ENCODE data around the gene NMNAT3.

NMNAT3 gene

DNA sequence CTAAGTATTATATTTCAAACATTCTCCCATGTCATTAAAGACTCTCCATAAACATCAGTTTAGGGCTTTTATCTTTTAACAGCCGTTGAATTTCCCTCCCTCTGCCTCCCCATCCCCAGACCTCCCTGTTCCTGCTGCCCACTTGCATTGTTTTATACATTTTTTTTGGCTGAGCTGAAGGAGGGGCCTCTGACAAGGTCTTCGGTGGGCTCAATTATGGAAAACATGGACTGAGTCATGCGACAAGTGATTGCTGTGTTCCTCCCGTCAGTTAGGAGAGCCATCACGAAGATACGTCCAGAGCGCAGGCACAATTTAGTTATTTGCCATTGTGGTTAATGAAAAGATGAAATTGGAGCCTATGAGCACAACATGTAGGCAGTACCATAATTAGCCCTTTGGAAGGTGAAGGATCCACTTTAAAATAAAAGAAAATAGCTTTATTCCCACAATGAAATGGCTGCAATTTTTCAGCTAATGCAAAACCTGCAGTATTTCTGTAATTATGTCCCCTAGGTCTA lies 12.0 kb upstream of the NMNAT3 start:
- H3K4me3 ChIP-seq (ENCODE audit: insufficient read depth, low read length, poor library complexity, severe bottlenecking) = no peak overlapping the region
- no peaks in the 10 kb centered on the region for H3F3A ChIP-seq (ENCODE audit: insufficient read depth)
- H3K9ac ChIP-seq (ENCODE audit: low read length) = no peak overlapping the region
- H3K4me2 ChIP-seq (ENCODE audit: low read depth, low read length, poor library complexity, severe bottlenecking) = no peak overlapping the region
- no peaks in the 10 kb centered on the region for H3K9me2 ChIP-seq (replicated peaks; ENCODE audit: insufficient read depth, low read length)
- no peaks in the 10 kb centered on the region for H4K20me1 ChIP-seq (ENCODE audit: low read depth, low read length)
- no peak overlapping the region for H3K27ac ChIP-seq (ENCODE audit: low read depth, low read length)
- no peaks in the 10 kb centered on the region for H3K36me3 ChIP-seq (ENCODE audit: low read length)
- TF ChIP-seq EZH2phosphoT487 (conservative IDR thresholded peaks at IDR 0.05; ENCODE audit: low read length) = no peak
- TF ChIP-seq, protein P1, sequence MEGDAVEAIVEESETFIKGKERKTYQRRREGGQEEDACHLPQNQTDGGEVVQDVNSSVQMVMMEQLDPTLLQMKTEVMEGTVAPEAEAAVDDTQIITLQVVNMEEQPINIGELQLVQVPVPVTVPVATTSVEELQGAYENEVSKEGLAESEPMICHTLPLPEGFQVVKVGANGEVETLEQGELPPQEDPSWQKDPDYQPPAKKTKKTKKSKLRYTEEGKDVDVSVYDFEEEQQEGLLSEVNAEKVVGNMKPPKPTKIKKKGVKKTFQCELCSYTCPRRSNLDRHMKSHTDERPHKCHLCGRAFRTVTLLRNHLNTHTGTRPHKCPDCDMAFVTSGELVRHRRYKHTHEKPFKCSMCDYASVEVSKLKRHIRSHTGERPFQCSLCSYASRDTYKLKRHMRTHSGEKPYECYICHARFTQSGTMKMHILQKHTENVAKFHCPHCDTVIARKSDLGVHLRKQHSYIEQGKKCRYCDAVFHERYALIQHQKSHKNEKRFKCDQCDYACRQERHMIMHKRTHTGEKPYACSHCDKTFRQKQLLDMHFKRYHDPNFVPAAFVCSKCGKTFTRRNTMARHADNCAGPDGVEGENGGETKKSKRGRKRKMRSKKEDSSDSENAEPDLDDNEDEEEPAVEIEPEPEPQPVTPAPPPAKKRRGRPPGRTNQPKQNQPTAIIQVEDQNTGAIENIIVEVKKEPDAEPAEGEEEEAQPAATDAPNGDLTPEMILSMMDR (IDR thresholded peaks at IDR 0.05; ENCODE audit: insufficient read depth, low read length, poor library complexity, severe bottlenecking) = no peak
- no peaks in the 10 kb centered on the region for H3K27me3 ChIP-seq (ENCODE audit: low read length)
- H2AFZ ChIP-seq (ENCODE audit: low read depth, low read length, severe bottlenecking) = no peak overlapping the region
- H3K79me2 ChIP-seq (ENCODE audit: insufficient read depth, low read length) = no peaks in the 10 kb centered on the region
- no peaks in the 10 kb centered on the region for H3K9me3 ChIP-seq (ENCODE audit: insufficient read depth, low read length)

DNA sequence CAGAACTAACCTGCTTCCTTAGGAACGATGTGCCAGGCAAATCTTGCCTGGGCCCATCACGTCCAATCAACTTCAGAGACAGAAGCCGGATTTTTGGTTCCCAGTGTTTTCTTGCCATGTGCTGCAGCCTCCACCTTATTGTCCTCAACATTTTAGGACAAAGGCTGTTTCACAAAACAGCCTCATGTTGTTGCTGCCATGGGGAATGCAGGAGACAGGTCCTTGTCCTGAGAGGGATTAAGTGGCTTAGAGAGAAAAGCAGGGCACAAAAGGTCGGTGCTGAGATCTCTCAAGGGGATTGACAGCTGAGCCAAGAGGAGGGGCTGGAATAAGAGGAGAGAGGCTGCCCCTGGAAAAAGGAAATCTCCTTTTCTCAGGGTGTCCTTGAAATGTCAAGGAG lies 11.3 kb upstream of the NMNAT3 start:
- Histone ChIP-seq H3K4me2 (ENCODE audit: low read depth, low read length, poor library complexity, severe bottlenecking) (no peak overlapping the region), H3K36me3 (ENCODE audit: low read length) (no peaks in the 10 kb centered on the region), H4K20me1 (ENCODE audit: low read depth, low read length) (no peaks in the 10 kb centered on the region), H3K4me3 (ENCODE audit: insufficient read depth, low read length, poor library complexity, severe bottlenecking) (no peak overlapping the region), H3K9me2 (replicated peaks; ENCODE audit: insufficient read depth, low read length) (no peaks in the 10 kb centered on the region), H3K27ac (ENCODE audit: low read depth, low read length) (no peak overlapping the region), H3K27me3 (ENCODE audit: low read length) (no peaks in the 10 kb centered on the region), H3K9me3 (ENCODE audit: insufficient read depth, low read length) (no peaks in the 10 kb centered on the region), H2AFZ (ENCODE audit: low read depth, low read length, severe bottlenecking) (no peak overlapping the region), H3K9ac (ENCODE audit: low read length) (no peak overlapping the region), H3F3A (ENCODE audit: insufficient read depth) (no peaks in the 10 kb centered on the region), H3K79me2 (ENCODE audit: insufficient read depth, low read length) (no peaks in the 10 kb centered on the region)
- no peak for TF ChIP-seq EZH2phosphoT487 (conservative IDR thresholded peaks at IDR 0.05; ENCODE audit: low read length)
- TF ChIP-seq, protein P1 (IDR thresholded peaks at IDR 0.05; ENCODE audit: insufficient read depth, low read length, poor library complexity, severe bottlenecking) = no peak

DNA sequence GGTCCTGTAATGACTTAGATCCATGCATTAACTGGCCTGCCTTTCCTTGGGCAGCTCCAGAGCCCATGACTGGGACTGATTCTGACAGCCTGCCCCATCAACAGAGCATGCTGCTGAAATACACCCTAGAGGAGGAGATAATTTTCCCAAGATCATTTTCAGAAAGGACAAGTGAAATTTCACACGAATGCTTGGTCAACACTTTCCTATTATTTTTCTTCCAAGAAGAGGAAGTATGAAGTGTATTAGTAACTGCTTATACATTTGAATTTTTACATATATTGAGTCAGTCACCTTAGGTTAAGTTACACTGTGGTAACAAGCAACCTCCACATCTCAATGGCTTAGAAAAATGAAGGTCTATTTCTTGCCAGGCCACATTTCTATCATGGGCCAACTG lies 9.7 kb upstream of the NMNAT3 start:
- H3K27ac ChIP-seq (ENCODE audit: low read depth, low read length) = no peak overlapping the region
- TF ChIP-seq, protein P1 (IDR thresholded peaks at IDR 0.05; ENCODE audit: insufficient read depth, low read length, poor library complexity, severe bottlenecking) = no peak
- TF ChIP-seq EZH2phosphoT487 (conservative IDR thresholded peaks at IDR 0.05; ENCODE audit: low read length) = no peak
- no peaks in the 10 kb centered on the region for H3F3A ChIP-seq (ENCODE audit: insufficient read depth)
- H3K9me2 ChIP-seq (replicated peaks; ENCODE audit: insufficient read depth, low read length) = no peaks in the 10 kb centered on the region
- no peak overlapping the region for H2AFZ ChIP-seq (ENCODE audit: low read depth, low read length, severe bottlenecking)
- H3K9me3 ChIP-seq (ENCODE audit: insufficient read depth, low read length) = no peaks in the 10 kb centered on the region
- no peaks in the 10 kb centered on the region for H3K36me3 ChIP-seq (ENCODE audit: low read length)
- H3K9ac ChIP-seq (ENCODE audit: low read length) = no peak overlapping the region
- H3K27me3 ChIP-seq (ENCODE audit: low read length) = no peaks in the 10 kb centered on the region
- H3K4me2 ChIP-seq (ENCODE audit: low read depth, low read length, poor library complexity, severe bottlenecking) = no peak overlapping the region
- H3K79me2 ChIP-seq (ENCODE audit: insufficient read depth, low read length) = no peaks in the 10 kb centered on the region
- no peaks in the 10 kb centered on the region for H4K20me1 ChIP-seq (ENCODE audit: low read depth, low read length)
- H3K4me3 ChIP-seq (ENCODE audit: insufficient read depth, low read length, poor library complexity, severe bottlenecking) = no peak overlapping the region

Measured in SU-DHL-6 (cell line).